Vagina (tissue), 2 donors: Measurements from ENCODE around the gene DIRAS1. TPM values are rescaled to one million over a fixed set of nuclear protein-coding genes. Genes with fewer than 3 reads are reported as not detected.

Experiments
- DNase-seq, 2 donors: peaks; one replicate each; pipeline ENCODE4 v3.0.0-alpha.2; 2017; ENCODE audit errors: extremely low spot score in 2 of 2
- H3K27ac ChIP-seq: fragments of 200-600 bp; sonication (generic); one replicate; pipeline ENCODE4 v1.5.1; 2019
- H3K27me3 ChIP-seq: fragments of 200-600 bp; sonication (generic); one replicate; pipeline ENCODE4 v1.5.1; 2019
- H3K36me3 ChIP-seq, 2 donors: fragments of 200-600 bp; sonication (generic); one replicate each; pipeline ENCODE4 v1.5.1; 2017 to 2019
- H3K4me1 ChIP-seq: fragments of 200-600 bp; sonication (generic); one replicate; pipeline ENCODE4 v1.5.1; 2019
- H3K4me3 ChIP-seq, 2 donors: fragments of 200-600 bp; sonication (generic); 1 replicate in 1 of 2; 2 replicates in 1 of 2; pipeline ENCODE4 v1.5.1; 2016 to 2019
- H3K9me3 ChIP-seq: fragments of 200-600 bp; sonication (generic); one replicate; pipeline ENCODE4 v1.5.1; 2019
- CTCF ChIP-seq, 3 experiments: fragments of 450-650 bp in 2 of 3; fragments of 200-600 bp in 1 of 3; sonication (generic) in 1 of 3; IDR thresholded peaks; one replicate each; pipeline ENCODE4 v1.5.1; 2017 to 2019; ENCODE audit warnings: antibody characterized with exemption in 3 of 3, mild to moderate bottlenecking in 2 of 3, moderate library complexity in 2 of 3
- POLR2A ChIP-seq, 2 donors: fragments of 450-650 bp; IDR thresholded peaks; one replicate each; pipeline ENCODE4 v1.6.1; 2017; ENCODE audit warnings: antibody characterized with exemption in 2 of 2, mild to moderate bottlenecking in 2 of 2, moderate library complexity in 2 of 2
- POLR2AphosphoS5 ChIP-seq, 2 donors: sonication (generic); formaldehyde crosslinking; IDR thresholded peaks; one replicate each; pipeline ENCODE4 v1.9.0; 2017; ENCODE audit warnings: antibody characterized with exemption in 2 of 2, mild to moderate bottlenecking in 2 of 2, low read depth in 1 of 2; ENCODE audit not compliant: insufficient read depth in 1 of 2
- intact Hi-C: fragments of 100-400 bp; cut with DNase I; formaldehyde crosslinking; loops from one replicate; pipeline ENCODE4 v1.15.1; 2023
- total RNA-seq: library from RNA; depleted of rRNA; stranded (reverse); fragments of >200 nt; gene quantifications from one replicate; pipeline ENCODE4 v1.2.3, GENCODE V29; 2016

DIRAS1 gene
- total RNA-seq, 1 donor from 2014 or later = 2.0 TPM

- Histone ChIP-seq H3K9me3 (no peaks in the 10 kb centered on the region), H3K4me1 (no peaks in the 10 kb centered on the region), H3K27me3 (no peaks in the 10 kb centered on the region), H3K36me3 (peaks cover 0 to 61% of the 10 kb centered on the region in 2 donors), H3K4me3 (no peak overlapping the region), H3K27ac (no peak overlapping the region)
- intact Hi-C loops = no loop called here
- no peak for DNase-seq
- TF ChIP-seq POLR2A (IDR thresholded peaks at IDR 0.05) (no peak), POLR2AphosphoS5 (IDR thresholded peaks at IDR 0.05; ENCODE audit: insufficient read depth in 1 of 2, low read depth in 1 of 2) (no peak), CTCF (IDR thresholded peaks at IDR 0.05) (no peak)
Measured at GRCh38 chr19:2759362-2759761, 38.2 kb upstream of the DIRAS1 start.

- intact Hi-C loops = no loop called here
- peaks cover 0 to 56% of the 10 kb centered on the region in 2 donors for H3K36me3 ChIP-seq
- TF ChIP-seq POLR2A (IDR thresholded peaks at IDR 0.05) (no peak), POLR2AphosphoS5 (IDR thresholded peaks at IDR 0.05; ENCODE audit: insufficient read depth in 1 of 2, low read depth in 1 of 2) (no peak), CTCF (IDR thresholded peaks at IDR 0.05) (no peak)
Measured at GRCh38 chr19:2758601-2759313, 37.6 kb upstream of the DIRAS1 start.

GRCh38 chr19:2756921-2757881, 36.0 kb upstream of the DIRAS1 start:
- peaks cover 0 to 40% of the 10 kb centered on the region in 2 donors for H3K36me3 ChIP-seq
- no peak overlapping the region for H3K27ac ChIP-seq
- intact Hi-C loops = no loop called here
- H3K4me1 ChIP-seq = no peaks in the 10 kb centered on the region
- H3K27me3 ChIP-seq = no peaks in the 10 kb centered on the region
- H3K9me3 ChIP-seq = no peaks in the 10 kb centered on the region
- DNase-seq = no peak
- TF ChIP-seq POLR2A (IDR thresholded peaks at IDR 0.05) (no peak), CTCF (IDR thresholded peaks at IDR 0.05) (no peak), POLR2AphosphoS5 (IDR thresholded peaks at IDR 0.05; ENCODE audit: insufficient read depth in 1 of 2, low read depth in 1 of 2) (no peak)
- no peak overlapping the region for H3K4me3 ChIP-seq

More at GRCh38 chr19:2758601-2759313, 37.6 kb upstream of the DIRAS1 start:
- H3K4me1 ChIP-seq = no peaks in the 10 kb centered on the region
- H3K4me3 ChIP-seq = no peak overlapping the region
- H3K27me3 ChIP-seq = no peaks in the 10 kb centered on the region
- H3K9me3 ChIP-seq = no peaks in the 10 kb centered on the region
- H3K27ac ChIP-seq = no peak overlapping the region
- no peak for DNase-seq

GRCh38 chr19:2756477-2756876, 35.3 kb upstream of the DIRAS1 start:
- Histone ChIP-seq H3K4me3 (no peak overlapping the region), H3K27ac (no peak overlapping the region), H3K9me3 (no peaks in the 10 kb centered on the region), H3K4me1 (no peaks in the 10 kb centered on the region), H3K36me3 (peaks cover 0 to 34% of the 10 kb centered on the region in 2 donors), H3K27me3 (no peaks in the 10 kb centered on the region)
- intact Hi-C loops = no loop called here
- DNase-seq = no peak
- TF ChIP-seq POLR2A (IDR thresholded peaks at IDR 0.05) = no peak
- TF ChIP-seq POLR2AphosphoS5 (IDR thresholded peaks at IDR 0.05; ENCODE audit: insufficient read depth in 1 of 2, low read depth in 1 of 2) = no peak
- TF ChIP-seq CTCF (IDR thresholded peaks at IDR 0.05) = no peak
